GM12892 (cell line): ENCODE results near the gene CDKL1.

Experiments
- POLR2A ChIP-seq: IDR thresholded peaks from 2 replicates; pipeline ENCODE4 v1.6.1; 2011; ENCODE audit warnings: low read depth, low read length, control low read depth
- POLR2AphosphoS5 ChIP-seq: IDR thresholded peaks from 2 replicates; pipeline ENCODE4 v1.6.1; 2011; ENCODE audit warnings: low read depth, low read length, control low read depth
- TAF1 ChIP-seq: IDR thresholded peaks from 2 replicates; pipeline ENCODE4 v1.6.1; 2011; ENCODE audit warnings: low read depth, mild to moderate bottlenecking, control low read depth, low read length, borderline replicate concordance

DNA sequence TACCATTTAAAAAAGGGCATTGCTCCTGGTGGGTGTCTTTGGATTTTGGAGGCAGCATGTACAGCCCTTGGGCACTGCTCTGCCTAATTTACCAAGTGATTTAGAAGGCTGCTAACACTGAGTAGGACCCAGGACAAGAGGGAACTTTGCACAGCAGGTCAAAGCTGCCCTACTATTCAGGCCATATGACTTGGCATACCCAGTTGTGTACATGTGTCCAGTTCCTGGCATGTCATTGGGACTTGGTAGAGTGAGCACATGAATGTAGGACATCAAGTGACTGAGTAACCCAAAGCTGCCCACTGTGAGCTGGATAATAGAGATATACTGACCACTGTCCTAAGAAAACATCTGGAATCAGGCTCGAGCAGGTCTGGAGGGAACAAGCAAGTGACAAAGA, 15.7 kb downstream of the CDKL1 start:
- TF ChIP-seq POLR2A: no peak
- no peak for TF ChIP-seq TAF1
- TF ChIP-seq POLR2AphosphoS5: no peak
